ENCODE results near the gene DNMBP. TPM values are rescaled to one million over a fixed set of nuclear protein-coding genes. Genes with fewer than 3 reads are reported as not detected.

Gene DNMBP
- total and polyA plus RNA-seq, 2 donors (not counting 3 experiments of a cell fraction or from before 2014, with no cell fraction given): 32.0 to 53.4 TPM

DNA sequence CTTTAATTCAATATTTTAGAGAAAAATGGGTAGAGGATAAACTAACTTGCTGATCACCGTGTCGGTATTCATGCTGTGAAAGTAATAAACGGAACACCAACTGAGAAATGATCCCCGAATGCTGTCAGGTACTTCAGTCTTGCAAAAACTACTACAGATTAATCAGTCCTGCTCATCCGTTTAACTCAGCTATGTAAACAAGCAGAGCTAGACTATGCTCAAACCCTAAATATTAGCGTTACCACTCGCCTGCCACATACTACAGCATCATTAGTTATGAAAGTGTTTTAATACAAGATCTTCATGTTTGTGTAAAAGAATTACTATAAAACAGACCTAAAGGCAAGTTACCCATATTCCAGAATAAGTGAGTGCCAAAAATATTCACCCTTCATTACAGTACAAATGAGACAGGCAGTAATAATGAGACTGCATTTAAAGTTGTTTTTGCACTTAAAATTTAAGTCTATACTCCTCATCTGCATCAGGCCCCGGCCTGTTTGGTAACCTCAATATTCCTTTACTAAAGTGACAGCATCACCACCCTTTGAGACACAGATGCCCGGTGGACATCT lies 952 bp downstream of the DNMBP start:
- no peak for FAIRE-seq
- BruUV-seq (replicated peaks): TSS peak; percentile 4
- dilution Hi-C loops (cut with MboI; ENCODE audit: extremely low pct_ligation_motif_present, low sequenced_read_pairs): no loop called here
- Histone ChIP-seq H3K9me1 (replicated peaks; ENCODE audit: control insufficient read depth, extremely low read depth, insufficient read depth, low read length) (no peaks in the 10 kb centered on the region), H3K27ac (ENCODE audit: insufficient read depth, low read depth, low read length) (peak overlapping the region; percentile 83), H2AFZ (ENCODE audit: low read depth, low read length) (no peak overlapping the region), H3K4me1 (ENCODE audit: control insufficient read depth, extremely low read depth, insufficient read depth, low read length) (peaks cover 42% of the 10 kb centered on the region), H3K9ac (replicated peaks; ENCODE audit: extremely low read depth, insufficient read depth, low read length) (peak overlapping the region; percentile 92), H3K4me2 (ENCODE audit: insufficient read depth, low read length) (peak overlapping the region; percentile 93), H4K20me1 (replicated peaks; ENCODE audit: control insufficient read depth, extremely low read depth, insufficient read depth, low read length) (no peaks in the 10 kb centered on the region), H3K36me3 (ENCODE audit: control insufficient read depth in 2 of 2, extremely low read depth in 1 of 2, insufficient read depth in 2 of 2, low read length in 2 of 2) (no peaks in the 10 kb centered on the region), H3K4me3 (replicated peaks in 1 of 3; ENCODE audit: insufficient read depth in 1 of 3, low read depth in 1 of 3, low read length in 3 of 3) (peak overlapping the region; percentile 75 to 99 (median 96)), H3K27me3 (ENCODE audit: control insufficient read depth in 2 of 2, insufficient read depth in 2 of 2, low read length in 2 of 2) (no peaks in the 10 kb centered on the region), H3K9me3 (replicated peaks; ENCODE audit: control insufficient read depth, insufficient read depth, low read length) (no peaks in the 10 kb centered on the region), H3K79me2 (ENCODE audit: control insufficient read depth, insufficient read depth, low read length) (peaks cover 47% of the 10 kb centered on the region)
- ChIA-PET CTCF (interaction anchor here (0.9 to 4.2 kb wide), 36 partner anchors 12 to 163 kb away, joined by 3 to 81 read pairs (median 10); no protein-coding TSS in a partner anchor), POLR2A (no interaction called here)
- DNase-seq (ENCODE audit: low read depth, low spot score): peak; percentile 57
- TF ChIP-seq MYC (IDR thresholded peaks at IDR 0.05; ENCODE audit: low read depth, low read length) (no peak), MAX (IDR thresholded peaks at IDR 0.05; ENCODE audit: insufficient read depth, insufficient read length) (no peak), JUN (IDR thresholded peaks at IDR 0.05; ENCODE audit: borderline replicate concordance, insufficient read depth, insufficient read length, low read depth) (no peak), CTCF (IDR thresholded peaks at IDR 0.05; ENCODE audit: extremely low read depth in 1 of 2, insufficient read depth in 1 of 2, low read depth in 1 of 2, low read length in 2 of 2) (no peak)
- intact Hi-C loops (cut with micrococcal nuclease): loop anchor here (5.0 kb wide), 1 partner anchor 226 kb away; the partner anchor contains the start of gene ABCC2

- H4K20me1 ChIP-seq (replicated peaks; ENCODE audit: control insufficient read depth, extremely low read depth, insufficient read depth, low read length): no peaks in the 10 kb centered on the region
- dilution Hi-C loops (cut with MboI; ENCODE audit: extremely low pct_ligation_motif_present, low sequenced_read_pairs): no loop called here
- peaks cover 54% of the 10 kb centered on the region for H3K79me2 ChIP-seq (ENCODE audit: control insufficient read depth, insufficient read depth, low read length)
- intact Hi-C loops (cut with micrococcal nuclease): loop anchor here (5.0 kb wide), 1 partner anchor 226 kb away; the partner anchor contains the start of gene ABCC2
- H3K4me1 ChIP-seq (ENCODE audit: control insufficient read depth, extremely low read depth, insufficient read depth, low read length): peaks cover 48% of the 10 kb centered on the region
- peak overlapping the region; percentile 83 for H3K27ac ChIP-seq (ENCODE audit: insufficient read depth, low read depth, low read length)
- DNase-seq (ENCODE audit: low read depth, low spot score) (peak; percentile 63), FAIRE-seq (no peak)
- H2AFZ ChIP-seq (ENCODE audit: low read depth, low read length): no peak overlapping the region
- peak overlapping the region; percentile 92 for H3K9ac ChIP-seq (replicated peaks; ENCODE audit: extremely low read depth, insufficient read depth, low read length)
- CTCF ChIA-PET: interaction anchor here (0.6 to 4.2 kb wide), 14 partner anchors 12 to 162 kb away, joined by 3 to 81 read pairs (median 11); no protein-coding TSS in a partner anchor
- POLR2A ChIA-PET: no interaction called here
- H3K9me1 ChIP-seq (replicated peaks; ENCODE audit: control insufficient read depth, extremely low read depth, insufficient read depth, low read length): no peaks in the 10 kb centered on the region
- H3K36me3 ChIP-seq (ENCODE audit: control insufficient read depth in 2 of 2, extremely low read depth in 1 of 2, insufficient read depth in 2 of 2, low read length in 2 of 2): no peaks in the 10 kb centered on the region
- peak overlapping the region; percentile 75 to 99 (median 96) for H3K4me3 ChIP-seq (replicated peaks in 1 of 3; ENCODE audit: insufficient read depth in 1 of 3, low read depth in 1 of 3, low read length in 3 of 3)
- H3K4me2 ChIP-seq (ENCODE audit: insufficient read depth, low read length): peak overlapping the region; percentile 93
- no peak for TF ChIP-seq EZH2 (IDR thresholded peaks at IDR 0.05; ENCODE audit: borderline replicate concordance, low read depth, low read length, severe bottlenecking)
- TF ChIP-seq GATA2 (IDR thresholded peaks at IDR 0.05; ENCODE audit: insufficient read depth, insufficient read length, low read depth, low read length): peak; percentile 39
- H3K27me3 ChIP-seq (ENCODE audit: control insufficient read depth in 2 of 2, insufficient read depth in 2 of 2, low read length in 2 of 2): no peaks in the 10 kb centered on the region
- H3K9me3 ChIP-seq (replicated peaks; ENCODE audit: control insufficient read depth, insufficient read depth, low read length): no peaks in the 10 kb centered on the region
- BruUV-seq (replicated peaks): no TSS peak
These were observed 1.6 kb downstream of the DNMBP start for GRCh38 chr10:100008142-100008522.

Data from endothelial cell of umbilical vein (primary cell).